KMS-11 (cell line): ENCODE results near the gene GPS1.

ENCODE experiments used
- H2AFZ ChIP-seq: fragments of 200-600 bp; sonication (generic); 2 replicates; pipeline ENCODE4 v1.6.1; 2016; ENCODE audit warnings: antibody characterized with exemption, mixed run types, low read depth
- H3K27ac ChIP-seq: fragments of 200-600 bp; sonication (generic); 2 replicates; pipeline ENCODE4 v1.6.1; 2016; ENCODE audit warnings: mild to moderate bottlenecking, mixed run types
- H3K27me3 ChIP-seq: fragments of 200-600 bp; sonication (generic); 2 replicates; pipeline ENCODE4 v1.6.1; 2017; ENCODE audit warnings: mild to moderate bottlenecking, low read depth, mixed run types, moderate library complexity; ENCODE audit not compliant: insufficient read depth
- H3K36me3 ChIP-seq: fragments of 200-600 bp; sonication (generic); 2 replicates; pipeline ENCODE4 v1.6.1; 2017; ENCODE audit warnings: mild to moderate bottlenecking, mixed run types; ENCODE audit not compliant: insufficient read depth
- H3K4me1 ChIP-seq: fragments of 200-600 bp; sonication (generic); 2 replicates; pipeline ENCODE4 v1.6.1; 2016; ENCODE audit warnings: mild to moderate bottlenecking, low read depth, mixed run types; ENCODE audit not compliant: poor library complexity, severe bottlenecking
- H3K4me2 ChIP-seq: fragments of 200-600 bp; sonication (generic); 2 replicates; pipeline ENCODE4 v1.7.0; 2016; ENCODE audit warnings: mild to moderate bottlenecking, mixed run types
- H3K4me3 ChIP-seq: fragments of 200-600 bp; sonication (generic); IDR thresholded peaks from 2 replicates; pipeline ENCODE4 v1.6.1; 2017; ENCODE audit warnings: low read depth, low read length, mixed read lengths; ENCODE audit not compliant: insufficient read depth
- H3K79me2 ChIP-seq: fragments of 200-600 bp; sonication (generic); 2 replicates; pipeline ENCODE4 v1.6.1; 2016; ENCODE audit warnings: low read depth, mixed run types; ENCODE audit not compliant: insufficient read depth
- H3K9ac ChIP-seq: fragments of 200-600 bp; sonication (generic); 2 replicates; pipeline ENCODE4 v1.6.1; 2016; ENCODE audit warnings: mild to moderate bottlenecking, mixed run types
- H4K20me1 ChIP-seq: fragments of 200-600 bp; sonication (generic); 2 replicates; pipeline ENCODE4 v1.6.1; 2016; ENCODE audit warnings: mild to moderate bottlenecking, mixed run types; ENCODE audit not compliant: insufficient read depth
- CTCF ChIP-seq: fragments of 200-600 bp; sonication (generic); conservative IDR thresholded peaks from 2 replicates; pipeline ENCODE4 v1.6.1; 2017; ENCODE audit warnings: low read depth, mild to moderate bottlenecking, antibody characterized with exemption, low read length, moderate library complexity, mixed read lengths

GPS1 gene

GRCh38 chr17:82029391-82029790, 22.3 kb upstream of the GPS1 start:
- Histone ChIP-seq H3K4me2 (no peak overlapping the region), H3K36me3 (no peaks in the 10 kb centered on the region), H3K4me1 (peaks cover 8% of the 10 kb centered on the region), H4K20me1 (no peaks in the 10 kb centered on the region), H3K27ac (no peak overlapping the region), H3K9ac (no peak overlapping the region), H3K4me3 (no peak overlapping the region), H3K27me3 (no peaks in the 10 kb centered on the region), H3K79me2 (no peaks in the 10 kb centered on the region), H2AFZ (no peak overlapping the region)
- TF ChIP-seq CTCF: no peak

GRCh38 chr17:82029990-82030469, 21.7 kb upstream of the GPS1 start:
- TF ChIP-seq CTCF: no peak
- H3K4me3 ChIP-seq: no peak overlapping the region
- H3K9ac ChIP-seq: peak overlapping the region; percentile 55; the same call in 1 of the 2 replicates
- no peak overlapping the region for H3K27ac ChIP-seq
- H3K79me2 ChIP-seq: no peaks in the 10 kb centered on the region
- no peaks in the 10 kb centered on the region for H4K20me1 ChIP-seq
- H3K4me1 ChIP-seq: peaks cover 6% of the 10 kb centered on the region
- no peak overlapping the region for H2AFZ ChIP-seq
- H3K27me3 ChIP-seq: no peaks in the 10 kb centered on the region
- peak overlapping the region; percentile 60 for H3K4me2 ChIP-seq
- H3K36me3 ChIP-seq: no peaks in the 10 kb centered on the region

- H2AFZ ChIP-seq: peak overlapping the region; percentile 75
- no peak overlapping the region for H3K4me3 ChIP-seq
- peak overlapping the region; percentile 59 for H3K27ac ChIP-seq
- H3K4me2 ChIP-seq: peak overlapping the region; percentile 60
- H3K9ac ChIP-seq: peak overlapping the region; percentile 55; the same call in 1 of the 2 replicates
- H3K4me1 ChIP-seq: peaks cover 6% of the 10 kb centered on the region
- H3K36me3 ChIP-seq: no peaks in the 10 kb centered on the region
- H3K79me2 ChIP-seq: no peaks in the 10 kb centered on the region
- no peaks in the 10 kb centered on the region for H4K20me1 ChIP-seq
- peak; percentile 73 for TF ChIP-seq CTCF
- no peaks in the 10 kb centered on the region for H3K27me3 ChIP-seq
These were observed 21.0 kb upstream of the GPS1 start for GRCh38 chr17:82030470-82031302.

GRCh38 chr17:82031303-82031884, 20.3 kb upstream of the GPS1 start, which contains the start of gene RAC3:
TSS of gene RAC3 (plus strand) at chr17:82031678. CDS start at chr17:82031762, 84 bp downstream.
- no peaks in the 10 kb centered on the region for H3K79me2 ChIP-seq
- H4K20me1 ChIP-seq: no peaks in the 10 kb centered on the region
- peak within 1 kb of the TSS; percentile 75 for H2AFZ ChIP-seq
- H3K9ac ChIP-seq: peak within 1 kb of the TSS; percentile 77
- H3K4me1 ChIP-seq: peaks cover 11% of the 10 kb centered on the region
- H3K4me2 ChIP-seq: peak within 1 kb of the TSS; percentile 92
- no peaks in the 10 kb centered on the region for H3K36me3 ChIP-seq
- H3K27ac ChIP-seq: peak within 1 kb of the TSS; percentile 59
- H3K27me3 ChIP-seq: no peaks in the 10 kb centered on the region
- H3K4me3 ChIP-seq: no peak within 1 kb of the TSS
- no peak for TF ChIP-seq CTCF
